Measurements from ENCODE around the gene GSTK1. TPM values are rescaled to one million over a fixed set of nuclear protein-coding genes. Genes with fewer than 3 reads are reported as not detected.
"Not testable (repeated sequence)": the region's sequence is repeated elsewhere in the genome, so short reads cannot be mapped to it uniquely, and the experiment has no call there.

The GSTK1 gene
- total RNA-seq, 1 donor from 2014 or later, result 61.6 TPM

- not testable (repeated sequence) for H3K9me3 ChIP-seq (ENCODE audit: control insufficient read depth in 3 of 3, low read length in 3 of 3); H3K9ac ChIP-seq (ENCODE audit: low read depth in 1 of 3, low read length in 3 of 3); H3K27me3 ChIP-seq (ENCODE audit: control insufficient read depth in 3 of 3, insufficient read depth in 3 of 3, low read length in 3 of 3); H3K27ac ChIP-seq (ENCODE audit: low read depth, low read length)
- peaks cover 15 to 34% (median 17%) of the 10 kb centered on the region in 3 donors for H3K4me1 ChIP-seq (ENCODE audit: control insufficient read depth in 3 of 3, insufficient read depth in 3 of 3, low read length in 3 of 3)
- peaks cover 22 to 33% (median 29%) of the 10 kb centered on the region in 3 donors for H3K36me3 ChIP-seq (ENCODE audit: control insufficient read depth in 3 of 3, insufficient read depth in 3 of 3, low read length in 3 of 3)
- H3K4me3 ChIP-seq (ENCODE audit: low read length in 3 of 3), result peak overlapping the region in 1 of 3 donors; percentile 92
These were observed 26.6 kb downstream of the GSTK1 start for GRCh38 chr7:143289888-143290287.

- H3K27ac ChIP-seq (ENCODE audit: low read depth, low read length), result no peak overlapping the region
- peaks cover 22 to 36% (median 33%) of the 10 kb centered on the region in 3 donors for H3K36me3 ChIP-seq (ENCODE audit: control insufficient read depth in 3 of 3, insufficient read depth in 3 of 3, low read length in 3 of 3)
- peaks cover 15 to 30% (median 17%) of the 10 kb centered on the region in 3 donors for H3K4me1 ChIP-seq (ENCODE audit: control insufficient read depth in 3 of 3, insufficient read depth in 3 of 3, low read length in 3 of 3)
- H3K9me3 ChIP-seq (ENCODE audit: control insufficient read depth in 3 of 3, low read length in 3 of 3), result no peaks in the 10 kb centered on the region
- peak overlapping the region in 1 of 3 donors; percentile 5 for H3K9ac ChIP-seq (ENCODE audit: low read depth in 1 of 3, low read length in 3 of 3)
- H3K4me3 ChIP-seq (ENCODE audit: low read length in 3 of 3), result peak overlapping the region in 1 of 3 donors; percentile 15
- no peaks in the 10 kb centered on the region for H3K27me3 ChIP-seq (ENCODE audit: control insufficient read depth in 3 of 3, insufficient read depth in 3 of 3, low read length in 3 of 3)
These were observed 27.1 kb downstream of the GSTK1 start for GRCh38 chr7:143290293-143290692.

DNA sequence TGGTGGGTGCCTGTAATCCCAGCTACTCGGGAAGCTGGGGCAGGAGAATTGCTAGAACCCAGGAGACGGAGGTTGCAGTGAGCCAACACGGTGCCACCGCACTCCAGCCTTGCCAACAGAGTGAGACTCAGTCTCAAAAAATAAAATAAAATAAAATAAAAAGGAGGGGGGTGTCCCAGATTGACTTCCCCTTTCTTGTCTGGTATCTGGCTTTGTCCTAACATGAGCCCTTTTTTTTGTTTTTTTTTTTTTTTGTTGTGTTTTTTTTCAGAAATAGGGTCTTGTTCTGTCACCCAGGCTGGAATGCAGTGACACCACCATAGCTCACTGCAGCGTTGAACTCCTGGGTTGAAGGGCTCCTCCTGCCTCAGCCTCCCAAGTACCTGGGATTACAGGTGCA, 29.6 kb downstream of the GSTK1 start:
- H3K36me3 ChIP-seq (ENCODE audit: control insufficient read depth in 3 of 3, insufficient read depth in 3 of 3, low read length in 3 of 3), result peaks cover 27 to 45% (median 44%) of the 10 kb centered on the region in 3 donors
- no peak overlapping the region for H3K27ac ChIP-seq (ENCODE audit: low read depth, low read length)
- no peaks in the 10 kb centered on the region for H3K9me3 ChIP-seq (ENCODE audit: control insufficient read depth in 3 of 3, low read length in 3 of 3)
- peaks cover 11 to 40% (median 13%) of the 10 kb centered on the region in 3 donors for H3K4me1 ChIP-seq (ENCODE audit: control insufficient read depth in 3 of 3, insufficient read depth in 3 of 3, low read length in 3 of 3)
- no peak overlapping the region for H3K4me3 ChIP-seq (ENCODE audit: low read length in 3 of 3)
- no peak overlapping the region for H3K9ac ChIP-seq (ENCODE audit: low read depth in 1 of 3, low read length in 3 of 3)
- H3K27me3 ChIP-seq (ENCODE audit: control insufficient read depth in 3 of 3, insufficient read depth in 3 of 3, low read length in 3 of 3), result no peaks in the 10 kb centered on the region

GRCh38 chr7:143295870-143296269, 32.6 kb downstream of the GSTK1 start:
- Histone ChIP-seq H3K4me1 (ENCODE audit: control insufficient read depth in 3 of 3, insufficient read depth in 3 of 3, low read length in 3 of 3) (peaks cover 0 to 20% (median 3%) of the 10 kb centered on the region in 3 donors), H3K36me3 (ENCODE audit: control insufficient read depth in 3 of 3, insufficient read depth in 3 of 3, low read length in 3 of 3) (peaks cover 45 to 67% (median 65%) of the 10 kb centered on the region in 3 donors), H3K9me3 (ENCODE audit: control insufficient read depth in 3 of 3, low read length in 3 of 3) (no peaks in the 10 kb centered on the region), H3K9ac (ENCODE audit: low read depth in 1 of 3, low read length in 3 of 3) (no peak overlapping the region), H3K4me3 (ENCODE audit: low read length in 3 of 3) (no peak overlapping the region), H3K27ac (ENCODE audit: low read depth, low read length) (no peak overlapping the region), H3K27me3 (ENCODE audit: control insufficient read depth in 3 of 3, insufficient read depth in 3 of 3, low read length in 3 of 3) (no peaks in the 10 kb centered on the region)

- Histone ChIP-seq H3K27ac (ENCODE audit: low read depth, low read length) (peak overlapping the region; percentile 10), H3K4me3 (ENCODE audit: low read length in 3 of 3) (no peak overlapping the region)
These were observed 33.4 kb downstream of the GSTK1 start for GRCh38 chr7:143296686-143297085.

DNA sequence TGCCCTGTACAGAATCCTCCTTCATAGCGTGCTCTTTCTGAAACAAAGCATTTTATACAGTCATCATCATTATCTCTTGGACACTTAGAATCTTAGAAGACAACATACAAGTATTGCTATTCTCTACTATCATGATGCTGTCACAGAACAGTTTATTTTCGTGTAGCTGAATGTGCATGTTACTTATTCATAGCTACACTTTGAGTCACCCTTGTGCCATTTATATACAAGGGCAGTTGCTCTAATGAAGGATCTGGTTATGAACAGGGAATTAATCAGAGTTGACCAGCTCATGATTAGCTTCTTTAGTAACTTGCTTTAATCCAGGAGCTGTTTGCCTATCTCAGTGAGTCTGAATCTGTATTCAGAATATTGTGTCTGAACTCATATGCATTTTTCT, 36.1 kb downstream of the GSTK1 start:
- H3K4me1 ChIP-seq (ENCODE audit: control insufficient read depth in 3 of 3, insufficient read depth in 3 of 3, low read length in 3 of 3), result peaks cover 0 to 20% (median 3%) of the 10 kb centered on the region in 3 donors
- no peaks in the 10 kb centered on the region for H3K9me3 ChIP-seq (ENCODE audit: control insufficient read depth in 3 of 3, low read length in 3 of 3)
- peak overlapping the region; percentile 9 for H3K27ac ChIP-seq (ENCODE audit: low read depth, low read length)
- H3K4me3 ChIP-seq (ENCODE audit: low read length in 3 of 3), result no peak overlapping the region
- no peak overlapping the region for H3K9ac ChIP-seq (ENCODE audit: low read depth in 1 of 3, low read length in 3 of 3)
- no peaks in the 10 kb centered on the region for H3K27me3 ChIP-seq (ENCODE audit: control insufficient read depth in 3 of 3, insufficient read depth in 3 of 3, low read length in 3 of 3)
- H3K36me3 ChIP-seq (ENCODE audit: control insufficient read depth in 3 of 3, insufficient read depth in 3 of 3, low read length in 3 of 3), result peaks cover 44 to 74% (median 71%) of the 10 kb centered on the region in 3 donors

More at GRCh38 chr7:143296686-143297085, 33.4 kb downstream of the GSTK1 start:
- Histone ChIP-seq H3K27me3 (ENCODE audit: control insufficient read depth in 3 of 3, insufficient read depth in 3 of 3, low read length in 3 of 3) (no peaks in the 10 kb centered on the region), H3K4me1 (ENCODE audit: control insufficient read depth in 3 of 3, insufficient read depth in 3 of 3, low read length in 3 of 3) (peaks cover 0 to 20% (median 3%) of the 10 kb centered on the region in 3 donors), H3K9me3 (ENCODE audit: control insufficient read depth in 3 of 3, low read length in 3 of 3) (no peaks in the 10 kb centered on the region), H3K9ac (ENCODE audit: low read depth in 1 of 3, low read length in 3 of 3) (peak overlapping the region in 1 of 3 donors; percentile 28), H3K36me3 (ENCODE audit: control insufficient read depth in 3 of 3, insufficient read depth in 3 of 3, low read length in 3 of 3) (peaks cover 51 to 74% (median 73%) of the 10 kb centered on the region in 3 donors)

DNA sequence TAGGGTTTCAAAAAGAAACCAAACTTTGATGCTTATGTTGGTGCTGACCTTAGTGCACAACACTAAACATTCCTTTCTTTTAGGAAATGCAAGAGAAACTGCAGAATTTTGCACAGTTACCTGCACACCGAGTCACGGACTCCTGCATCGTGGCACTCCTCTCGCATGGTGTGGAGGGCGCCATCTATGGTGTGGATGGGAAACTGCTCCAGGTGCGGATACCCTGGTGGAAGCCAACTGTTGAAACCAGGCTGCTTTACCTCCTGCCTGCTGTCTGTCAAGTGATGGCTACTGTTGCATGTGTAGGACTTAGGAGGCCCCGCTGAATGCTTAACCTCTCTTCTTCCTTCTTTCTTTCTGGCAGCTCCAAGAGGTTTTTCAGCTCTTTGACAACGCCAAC, 36.6 kb downstream of the GSTK1 start:
- Histone ChIP-seq H3K4me1 (ENCODE audit: control insufficient read depth in 3 of 3, insufficient read depth in 3 of 3, low read length in 3 of 3) (peaks cover 0 to 20% (median 3%) of the 10 kb centered on the region in 3 donors), H3K36me3 (ENCODE audit: control insufficient read depth in 3 of 3, insufficient read depth in 3 of 3, low read length in 3 of 3) (peaks cover 46 to 74% (median 71%) of the 10 kb centered on the region in 3 donors), H3K9me3 (ENCODE audit: control insufficient read depth in 3 of 3, low read length in 3 of 3) (no peaks in the 10 kb centered on the region), H3K27ac (ENCODE audit: low read depth, low read length) (peak overlapping the region; percentile 9), H3K4me3 (ENCODE audit: low read length in 3 of 3) (no peak overlapping the region), H3K9ac (ENCODE audit: low read depth in 1 of 3, low read length in 3 of 3) (no peak overlapping the region), H3K27me3 (ENCODE audit: control insufficient read depth in 3 of 3, insufficient read depth in 3 of 3, low read length in 3 of 3) (no peaks in the 10 kb centered on the region)

DNA sequence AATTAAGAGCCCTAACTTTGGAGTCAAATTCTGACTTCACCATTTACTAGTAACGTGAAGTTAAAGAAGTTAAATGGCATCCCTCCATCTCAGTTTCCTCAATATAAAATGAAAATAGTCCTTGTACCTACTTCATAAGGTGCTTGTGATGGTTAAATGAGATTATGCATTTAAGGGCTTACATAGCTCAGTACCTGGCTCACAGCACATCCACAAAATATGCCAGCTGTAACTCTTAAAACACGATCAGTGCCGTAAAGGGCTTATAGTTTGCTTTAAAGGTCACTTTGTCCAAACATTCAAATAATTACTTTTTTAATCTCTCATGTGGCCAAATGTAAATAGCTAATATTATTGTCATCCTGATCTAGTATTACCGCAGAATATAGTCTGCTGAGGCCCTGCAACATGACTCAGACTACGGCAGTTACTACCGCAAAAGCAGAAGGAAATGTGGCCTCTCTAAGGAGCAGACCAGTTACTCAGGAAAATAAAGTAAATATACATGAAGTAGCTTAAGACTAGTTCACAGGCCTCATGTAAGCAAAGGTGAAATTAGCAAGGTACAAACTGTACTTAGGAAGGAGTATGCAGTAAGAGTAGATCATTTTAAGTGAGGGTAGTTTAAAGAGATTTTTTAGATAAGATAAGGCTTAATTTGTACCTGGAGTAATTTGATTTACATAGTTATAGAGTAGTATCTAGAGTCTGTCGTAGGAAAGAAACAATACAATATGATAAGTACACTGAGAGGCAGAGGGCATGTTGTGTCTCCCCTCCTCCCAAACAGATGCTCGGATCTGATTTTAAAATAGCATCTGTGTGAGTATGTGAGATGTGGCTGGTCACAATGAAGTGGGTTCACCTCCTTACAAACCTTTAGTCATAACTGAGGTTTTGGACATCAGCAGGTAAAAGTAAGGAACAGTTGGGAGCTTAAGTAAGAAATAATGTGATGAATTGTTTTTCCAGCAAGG, 38.0 kb downstream of the GSTK1 start:
- no peak overlapping the region for H3K27ac ChIP-seq (ENCODE audit: low read depth, low read length)

DNA sequence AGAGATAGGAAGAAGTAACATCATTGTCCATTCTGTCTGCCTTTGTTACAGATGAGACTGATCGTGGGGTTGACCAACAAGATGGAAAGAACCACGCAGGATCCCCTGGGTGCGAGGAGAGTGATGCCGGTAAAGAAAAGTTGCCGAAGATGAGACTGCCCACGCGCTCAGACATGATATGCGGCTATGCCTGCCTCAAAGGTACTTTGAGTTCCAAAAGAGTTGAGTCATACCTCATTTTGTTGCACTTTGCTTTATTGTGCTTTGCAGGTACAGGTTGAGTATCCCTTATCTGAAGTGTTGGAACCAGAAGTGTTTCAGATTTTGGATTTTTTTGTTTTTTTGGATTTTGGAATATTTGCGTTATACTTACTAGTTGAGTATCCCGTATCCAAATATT, 40.5 kb downstream of the GSTK1 start:
- Histone ChIP-seq H3K9ac (ENCODE audit: low read depth in 1 of 3, low read length in 3 of 3) (no peak overlapping the region), H3K4me1 (ENCODE audit: control insufficient read depth in 3 of 3, insufficient read depth in 3 of 3, low read length in 3 of 3) (peaks cover 5 to 13% (median 7%) of the 10 kb centered on the region in 3 donors), H3K9me3 (ENCODE audit: control insufficient read depth in 3 of 3, low read length in 3 of 3) (no peaks in the 10 kb centered on the region), H3K27ac (ENCODE audit: low read depth, low read length) (no peak overlapping the region), H3K4me3 (ENCODE audit: low read length in 3 of 3) (no peak overlapping the region), H3K27me3 (ENCODE audit: control insufficient read depth in 3 of 3, insufficient read depth in 3 of 3, low read length in 3 of 3) (no peaks in the 10 kb centered on the region), H3K36me3 (ENCODE audit: control insufficient read depth in 3 of 3, insufficient read depth in 3 of 3, low read length in 3 of 3) (peaks cover 49 to 74% (median 73%) of the 10 kb centered on the region in 3 donors)

More for the DNA sequence above, 38.0 kb downstream of the GSTK1 start:
- Histone ChIP-seq H3K9me3 (ENCODE audit: control insufficient read depth in 3 of 3, low read length in 3 of 3) (no peaks in the 10 kb centered on the region), H3K9ac (ENCODE audit: low read depth in 1 of 3, low read length in 3 of 3) (no peak overlapping the region), H3K4me1 (ENCODE audit: control insufficient read depth in 3 of 3, insufficient read depth in 3 of 3, low read length in 3 of 3) (peaks cover 0 to 13% (median 2%) of the 10 kb centered on the region in 3 donors), H3K36me3 (ENCODE audit: control insufficient read depth in 3 of 3, insufficient read depth in 3 of 3, low read length in 3 of 3) (peaks cover 50 to 77% (median 69%) of the 10 kb centered on the region in 3 donors), H3K27me3 (ENCODE audit: control insufficient read depth in 3 of 3, insufficient read depth in 3 of 3, low read length in 3 of 3) (no peaks in the 10 kb centered on the region), H3K4me3 (ENCODE audit: low read length in 3 of 3) (no peak overlapping the region)

GRCh38 chr7:143304938-143305337, 41.7 kb downstream of the GSTK1 start:
- Histone ChIP-seq H3K9ac (ENCODE audit: low read depth in 1 of 3, low read length in 3 of 3) (no peak overlapping the region), H3K27ac (ENCODE audit: low read depth, low read length) (no peak overlapping the region), H3K9me3 (ENCODE audit: control insufficient read depth in 3 of 3, low read length in 3 of 3) (no peaks in the 10 kb centered on the region), H3K4me3 (ENCODE audit: low read length in 3 of 3) (no peak overlapping the region), H3K4me1 (ENCODE audit: control insufficient read depth in 3 of 3, insufficient read depth in 3 of 3, low read length in 3 of 3) (peaks cover 9 to 11% (median 11%) of the 10 kb centered on the region in 3 donors), H3K36me3 (ENCODE audit: control insufficient read depth in 3 of 3, insufficient read depth in 3 of 3, low read length in 3 of 3) (peaks cover 44 to 70% (median 63%) of the 10 kb centered on the region in 3 donors), H3K27me3 (ENCODE audit: control insufficient read depth in 3 of 3, insufficient read depth in 3 of 3, low read length in 3 of 3) (no peaks in the 10 kb centered on the region)
